Measurements from ENCODE around the gene C5AR1. TPM values are rescaled to one million over a fixed set of nuclear protein-coding genes. Genes with fewer than 3 reads are reported as not detected.
A peak's percentile ranks its signal among the peaks of the same experiment; 100 is the strongest.

The C5AR1 gene
- total and polyA plus RNA-seq, 8 donors: 0.45 to 15.2 (median 2.9) TPM

GRCh38 chr19:47324502-47324901 lies 14.8 kb downstream of the C5AR1 start:
- 48 to 56% (median 53%) methylated on average over 9 of the region's 9 CpGs for WGBS, 5 donors
- no peaks in the 10 kb centered on the region for H3K4me1 ChIP-seq
- peaks cover 0 to 6% (median 0%) of the 10 kb centered on the region in 4 donors for H3K9me3 ChIP-seq
- intact Hi-C loops (cut with DNase I; ENCODE audit: low total_unique reads): loop anchor here (10.0 kb wide), 1 partner anchor 80 kb away; no protein-coding TSS in a partner anchor
- TF ChIP-seq POLR2A (IDR thresholded peaks at IDR 0.05): no peak
- no peak for TF ChIP-seq CTCF (IDR thresholded peaks at IDR 0.05)
- TF ChIP-seq EP300 (IDR thresholded peaks at IDR 0.05): no peak
- TF ChIP-seq POLR2AphosphoS5 (IDR thresholded peaks at IDR 0.05): peak in 2 of 3 donors; percentile 21 to 26
- H3K4me3 ChIP-seq: no peak overlapping the region
- peak in 1 of 2 donors; percentile 26 for DNase-seq
- peak overlapping the region in 3 of 5 donors; percentile 29 to 65 (median 50) for H3K27ac ChIP-seq
- peaks cover 0 to 12% (median 0%) of the 10 kb centered on the region in 4 donors for H3K36me3 ChIP-seq
- H3K27me3 ChIP-seq: peaks cover 0 to 48% (median 0%) of the 10 kb centered on the region in 3 donors

GRCh38 chr19:47330466-47330869 lies 20.8 kb downstream of the C5AR1 start:
- no peak overlapping the region for H3K4me3 ChIP-seq
- H3K4me1 ChIP-seq: peaks cover 0 to 5% (median 2%) of the 10 kb centered on the region in 4 donors
- H3K36me3 ChIP-seq: no peaks in the 10 kb centered on the region
- peak in 1 of 2 donors; percentile 53 for DNase-seq
- intact Hi-C loops (cut with DNase I; ENCODE audit: low total_unique reads): no loop called here
- TF ChIP-seq EP300 (IDR thresholded peaks at IDR 0.05): no peak
- TF ChIP-seq POLR2AphosphoS5 (IDR thresholded peaks at IDR 0.05): peak in 1 of 3 donors; percentile 39
- no peak for TF ChIP-seq POLR2A (IDR thresholded peaks at IDR 0.05)
- TF ChIP-seq CTCF (IDR thresholded peaks at IDR 0.05): no peak
- H3K27ac ChIP-seq: peak overlapping the region; percentile 35 to 77 (median 65)
- 12 to 17% (median 14%) methylated on average over 9 of the region's 9 CpGs for WGBS, 5 donors
- H3K9me3 ChIP-seq: no peaks in the 10 kb centered on the region
- peaks cover 0 to 43% (median 0%) of the 10 kb centered on the region in 3 donors for H3K27me3 ChIP-seq

GRCh38 chr19:47331490-47331889 lies 21.8 kb downstream of the C5AR1 start:
- TF ChIP-seq CTCF (IDR thresholded peaks at IDR 0.05): no peak
- TF ChIP-seq POLR2AphosphoS5 (IDR thresholded peaks at IDR 0.05): no peak
- no peak for TF ChIP-seq EP300 (IDR thresholded peaks at IDR 0.05)
- TF ChIP-seq POLR2A (IDR thresholded peaks at IDR 0.05): no peak
- Histone ChIP-seq H3K4me3 (no peak overlapping the region), H3K36me3 (no peaks in the 10 kb centered on the region), H3K4me1 (peaks cover 0 to 5% (median 2%) of the 10 kb centered on the region in 4 donors), H3K9me3 (no peaks in the 10 kb centered on the region), H3K27ac (peak overlapping the region in 2 of 5 donors; percentile 65 to 77), H3K27me3 (peaks cover 0 to 44% (median 0%) of the 10 kb centered on the region in 3 donors)
- 83 to 92% (median 84%) methylated on average over 6 of the region's 6 CpGs for WGBS, 5 donors
- intact Hi-C loops (cut with DNase I; ENCODE audit: low total_unique reads): no loop called here
- no peak for DNase-seq

DNA sequence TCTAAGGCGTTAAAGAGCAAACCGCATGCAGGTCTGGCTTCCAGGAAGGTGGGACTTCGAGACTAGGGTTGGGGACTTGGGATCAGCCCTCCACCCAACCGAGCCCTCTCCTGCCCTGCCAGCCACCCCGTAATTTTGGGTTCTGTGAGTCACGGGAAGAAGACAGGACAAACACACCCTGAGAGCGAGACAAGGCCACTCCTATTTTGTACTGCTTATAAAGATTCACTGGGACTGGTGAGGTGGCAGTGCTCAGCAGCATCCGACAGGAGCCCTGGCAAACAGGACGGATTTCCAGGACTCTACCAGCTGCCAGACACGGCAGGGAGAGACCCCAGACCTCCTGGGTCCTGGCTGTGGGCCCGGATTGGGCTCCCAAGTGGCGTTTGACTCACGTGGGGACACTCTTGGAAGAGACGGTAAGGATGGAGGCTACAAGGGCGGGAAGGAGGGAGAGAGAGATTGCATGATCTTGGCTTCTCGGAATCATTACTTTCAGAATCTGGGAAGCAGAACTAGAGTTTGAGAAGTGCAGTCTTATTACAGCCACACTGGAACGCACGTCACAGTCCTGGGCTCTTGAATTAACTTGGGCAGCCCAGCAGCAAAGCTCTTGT lies 22.4 kb downstream of the C5AR1 start, which contains the start of gene C5AR2:
Gene C5AR2 (plus strand): TSS at position 245 of the 617 bp plus-strand sequence. CDS start 8,625 bp downstream, outside the sequence.
- intact Hi-C loops (cut with DNase I; ENCODE audit: low total_unique reads): no loop called here
- Histone ChIP-seq H3K27ac (peak within 1 kb of the TSS in 2 of 5 donors; percentile 65 to 77), H3K36me3 (no peaks in the 10 kb centered on the region), H3K27me3 (peaks cover 0 to 50% (median 0%) of the 10 kb centered on the region in 3 donors), H3K4me3 (no peak within 1 kb of the TSS), H3K4me1 (peaks cover 0 to 5% (median 2%) of the 10 kb centered on the region in 4 donors), H3K9me3 (no peaks in the 10 kb centered on the region)
- no peak for DNase-seq
- TF ChIP-seq POLR2A (IDR thresholded peaks at IDR 0.05) (no peak), POLR2AphosphoS5 (IDR thresholded peaks at IDR 0.05) (no peak), CTCF (IDR thresholded peaks at IDR 0.05) (no peak), EP300 (IDR thresholded peaks at IDR 0.05) (no peak)
- 46 to 59% (median 52%) methylated on average over 13 to 18 of the region's 18 CpGs for WGBS, 5 donors

Measured in stomach (tissue), 9 donors.